Activated CD8-positive, alpha-beta memory T cell treated with anti-CD3 and anti-CD28 coated beads for 36 hours (primary cell): Measurements from ENCODE around the gene FXYD1. TPM values are rescaled to one million over a fixed set of nuclear protein-coding genes. Genes with fewer than 3 reads are reported as not detected.

ENCODE experiments used
- total RNA-seq, 2 experiments: library from RNA; stranded (reverse); gene quantifications; one replicate each; pipeline ENCODE4 v1.2.3, GENCODE V29; 2021

The FXYD1 gene
- total RNA-seq, 2 experiments from 2014 or later, result not detected

Other genes starting within 250 kb of the FXYD1 start
- gene ZNF30, start 211.9 kb upstream of the FXYD1 start, total RNA-seq, result 1 to 10 TPM; 4.3 to 5.4 TPM
- 1 to 10 TPM; 4.5 to 5.0 TPM for gene ZNF792, start 174.6 kb upstream of the FXYD1 start, total RNA-seq
- gene GRAMD1A, start 138.5 kb upstream of the FXYD1 start, total RNA-seq, result 100 to 1,000 TPM; 183 to 188 TPM
- 1 to 10 TPM in 1 of 2 experiments, under 1 TPM in 1; 0.99 to 1.3 TPM for gene SCN1B, start 108.4 kb upstream of the FXYD1 start, total RNA-seq
- gene HPN, start 97.1 kb upstream of the FXYD1 start, total RNA-seq, result not detected
- gene FXYD3, start 23.0 kb upstream of the FXYD1 start, total RNA-seq, result not detected
- not detected for gene LGI4, start 3.8 kb upstream of the FXYD1 start, total RNA-seq
- gene FXYD7, start 4.4 kb downstream of the FXYD1 start, total RNA-seq, result not detected
- gene FXYD5, start 15.9 kb downstream of the FXYD1 start, total RNA-seq, result 100 to 1,000 TPM; 286 to 292 TPM
- gene FAM187B, start 89.9 kb downstream of the FXYD1 start, total RNA-seq, result not detected
- 10 to 100 TPM; 25.1 to 25.3 TPM for gene LSR, start 110.2 kb downstream of the FXYD1 start, total RNA-seq
- 100 to 1,000 TPM; 106 to 112 TPM for gene USF2, start 130.1 kb downstream of the FXYD1 start, total RNA-seq
- gene HAMP, start 143.7 kb downstream of the FXYD1 start, total RNA-seq, result under 1 TPM; 0.48 to 0.55 TPM
- not detected for gene MAG, start 153.3 kb downstream of the FXYD1 start, total RNA-seq
- under 1 TPM; 0.13 to 0.23 TPM for gene CD22, start 190.4 kb downstream of the FXYD1 start, total RNA-seq
- gene FFAR1, start 209.1 kb downstream of the FXYD1 start, total RNA-seq, result not detected
- under 1 TPM; 0.38 to 0.42 TPM for gene FFAR3, start 219.6 kb downstream of the FXYD1 start, total RNA-seq
- gene GPR42, start 232.2 kb downstream of the FXYD1 start, total RNA-seq, result not detected